IMR-90 (cell line): ENCODE data around the gene RIMS4.

Source experiments
- CTCF ChIP-seq: conservative IDR thresholded peaks from 2 replicates; pipeline ENCODE4 v1.5.1; 2012; ENCODE audit warnings: mild to moderate bottlenecking, low read depth, low read length, improper control_type of control experiment
- MXI1 ChIP-seq: IDR thresholded peaks from 2 replicates; pipeline ENCODE4 v1.6.1; 2012; ENCODE audit warnings: low read depth, mild to moderate bottlenecking, low read length, moderate library complexity, borderline replicate concordance
- NFE2L2 ChIP-seq: fragments of 150-350 bp; IDR thresholded peaks from 2 replicates; pipeline ENCODE4 v1.6.1; 2016; ENCODE audit warnings: low read depth, mild to moderate bottlenecking, low read length
- SMC3 ChIP-seq: fragments of 150-350 bp; IDR thresholded peaks from 2 replicates; pipeline ENCODE4 v1.6.1; 2016; ENCODE audit warnings: low read depth, mild to moderate bottlenecking, antibody characterized with exemption, low read length, moderate library complexity

- TF ChIP-seq CTCF (no peak), NFE2L2 (no peak), MXI1 (no peak), SMC3 (no peak)
Measured at GRCh38 chr20:44768256-44768655, 42.1 kb downstream of the RIMS4 start.
